AML-193 (cell line): ENCODE results near the gene GPD1L.

ENCODE experiments used
- DNase-seq, 2 experiments: peaks; one replicate each; lab custom pipeline; 2025; lab: John Stamatoyannopoulos, UW

GPD1L gene

DNA sequence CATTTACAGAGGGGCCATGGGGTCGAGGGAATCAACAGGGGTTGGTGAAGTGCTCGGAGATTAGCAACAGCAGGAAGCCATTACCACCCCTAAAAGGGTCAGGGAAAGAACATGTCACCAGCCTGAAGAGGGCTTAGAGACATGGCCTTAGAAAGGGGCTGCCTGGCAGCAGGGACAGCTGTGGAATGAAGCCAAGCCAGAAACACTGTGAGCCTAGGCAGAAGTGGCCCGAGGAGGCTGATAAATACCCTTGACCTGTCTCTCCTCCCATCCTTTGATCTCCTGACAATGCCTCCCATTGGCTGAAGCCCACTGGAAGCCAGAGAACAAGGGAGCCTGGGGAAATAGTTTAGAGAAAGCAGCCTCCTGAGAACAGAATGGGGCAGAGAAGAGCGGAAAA lies 31.4 kb downstream of the GPD1L start:
- no peak for DNase-seq

DNA sequence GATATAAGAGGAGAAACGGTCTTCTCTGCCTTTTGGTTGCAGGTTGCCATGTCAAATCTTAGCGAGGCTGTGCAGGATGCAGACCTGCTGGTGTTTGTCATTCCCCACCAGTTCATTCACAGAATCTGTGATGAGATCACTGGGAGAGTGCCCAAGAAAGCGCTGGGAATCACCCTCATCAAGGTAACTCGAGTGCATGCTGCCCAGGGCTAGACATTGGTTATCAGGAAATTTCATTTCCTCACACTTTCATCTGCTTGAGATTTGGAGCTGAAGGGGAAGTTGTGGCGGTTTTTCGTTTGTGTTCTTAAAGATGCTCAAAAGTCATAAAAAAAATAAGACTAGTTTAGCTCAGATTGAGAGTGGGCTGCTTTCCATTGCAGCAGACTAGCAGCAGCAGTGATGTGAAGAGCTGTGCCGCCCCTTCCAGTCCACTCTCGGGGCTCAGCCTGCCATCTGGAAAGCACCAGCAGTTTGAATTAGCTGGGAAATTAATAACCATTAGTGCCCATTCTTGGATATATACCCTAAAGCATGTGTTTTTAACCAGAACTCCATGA lies 32.2 kb downstream of the GPD1L start:
- no peak for DNase-seq

DNA sequence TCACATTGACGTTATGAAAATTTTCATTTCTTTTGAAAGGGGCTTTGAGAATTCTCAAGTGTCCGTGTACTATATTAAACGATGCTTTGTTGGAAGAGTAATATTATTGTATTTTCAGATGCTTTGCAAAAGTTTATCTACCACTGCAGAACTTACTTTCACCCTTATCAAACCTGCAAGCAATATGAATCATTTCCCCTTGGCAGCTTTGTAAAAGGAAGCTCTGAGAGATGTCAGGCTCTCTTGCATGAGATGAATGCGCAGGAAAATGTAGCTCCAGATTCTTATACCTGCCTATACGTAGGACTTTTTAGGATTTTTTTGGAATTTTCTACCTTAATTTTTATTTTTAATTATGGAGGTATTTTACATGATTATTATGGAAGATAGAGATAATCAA lies 34.5 kb downstream of the GPD1L start:
- DNase-seq: no peak

DNA sequence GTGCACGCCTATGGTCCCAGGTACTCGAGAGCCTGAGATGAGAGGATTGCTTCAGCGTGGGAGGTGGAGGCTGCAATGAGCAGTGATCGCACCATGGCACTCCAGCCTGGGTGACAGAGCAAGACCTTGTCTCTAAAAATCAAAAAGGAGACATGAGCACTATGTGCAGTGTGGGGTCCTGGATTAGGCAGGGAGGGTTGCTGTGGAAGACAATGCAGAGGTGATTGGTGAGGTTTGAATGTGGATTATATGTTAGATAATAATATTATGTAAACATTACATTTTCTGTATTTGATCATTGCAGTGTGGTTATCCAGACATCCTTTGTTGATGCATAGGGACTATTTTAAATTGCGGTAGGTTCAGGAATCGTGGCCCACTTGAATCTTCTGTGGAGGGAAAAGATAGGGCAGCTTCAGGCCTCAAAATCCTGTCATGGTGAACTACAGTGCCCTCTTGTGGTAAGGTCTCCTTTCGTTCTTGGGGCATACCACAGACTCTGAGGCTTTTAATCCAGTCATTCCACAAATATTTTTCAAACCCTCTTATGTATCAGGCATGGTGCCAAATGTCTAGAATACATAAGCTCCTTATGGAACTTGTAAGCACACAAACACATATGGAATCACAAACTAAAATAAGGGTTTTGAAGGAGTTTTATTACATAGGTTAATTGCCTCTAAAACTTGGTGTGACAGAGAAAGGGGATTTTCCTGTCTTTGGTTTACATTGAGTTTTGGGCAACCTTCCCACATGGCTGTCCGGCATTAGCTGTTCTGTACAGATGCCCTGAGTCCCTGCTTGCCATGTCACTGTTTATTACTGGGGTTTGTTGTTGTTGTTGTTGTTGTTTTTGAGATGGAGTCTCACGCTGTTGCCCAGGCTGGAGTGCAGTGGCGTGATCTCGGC lies 37.7 kb downstream of the GPD1L start:
- DNase-seq: peak; percentile 75 to 78

DNA sequence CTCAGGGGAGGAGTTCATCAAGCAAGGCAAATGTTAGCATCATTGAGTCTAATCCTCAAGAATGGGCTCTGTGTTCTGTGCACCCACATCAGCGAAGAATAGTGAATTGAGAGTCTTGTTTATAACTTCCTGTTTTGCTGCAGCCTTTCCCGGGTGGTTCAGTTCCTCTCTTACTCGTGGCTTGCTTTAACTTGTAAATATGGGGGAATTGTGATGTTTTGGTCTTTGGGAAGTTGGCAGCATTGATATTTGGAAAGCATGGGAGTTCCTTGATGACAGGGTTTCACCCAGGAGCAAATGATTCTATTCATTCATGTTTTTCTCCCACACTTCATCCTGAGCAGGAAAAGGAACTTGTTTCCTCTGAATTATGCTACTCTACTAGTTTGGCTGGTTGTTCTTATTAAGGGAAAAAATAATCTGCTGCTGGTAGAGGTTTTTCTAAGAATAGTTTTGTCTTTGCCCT lies 40.4 kb downstream of the GPD1L start:
- DNase-seq: peak; percentile 53 to 68

DNA sequence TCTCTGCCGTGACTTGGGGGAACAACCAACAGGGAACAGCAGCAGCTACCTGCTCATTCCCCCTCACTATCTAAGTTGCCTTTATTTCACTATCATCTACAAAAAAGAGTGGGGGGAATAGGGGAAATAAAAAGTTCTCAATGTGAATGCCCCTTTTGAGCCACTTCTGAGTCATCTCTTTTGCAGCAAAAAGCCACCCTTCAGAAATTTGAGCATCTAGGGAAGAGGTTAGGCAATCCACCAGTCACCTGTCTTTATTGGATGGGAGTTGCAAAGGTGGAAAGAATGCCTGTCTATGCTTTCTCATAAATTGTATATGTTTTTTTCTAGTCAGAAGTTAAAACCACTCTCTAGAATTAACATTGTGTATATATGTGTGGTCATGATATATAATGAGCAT lies 41.1 kb downstream of the GPD1L start:
- no peak for DNase-seq

DNA sequence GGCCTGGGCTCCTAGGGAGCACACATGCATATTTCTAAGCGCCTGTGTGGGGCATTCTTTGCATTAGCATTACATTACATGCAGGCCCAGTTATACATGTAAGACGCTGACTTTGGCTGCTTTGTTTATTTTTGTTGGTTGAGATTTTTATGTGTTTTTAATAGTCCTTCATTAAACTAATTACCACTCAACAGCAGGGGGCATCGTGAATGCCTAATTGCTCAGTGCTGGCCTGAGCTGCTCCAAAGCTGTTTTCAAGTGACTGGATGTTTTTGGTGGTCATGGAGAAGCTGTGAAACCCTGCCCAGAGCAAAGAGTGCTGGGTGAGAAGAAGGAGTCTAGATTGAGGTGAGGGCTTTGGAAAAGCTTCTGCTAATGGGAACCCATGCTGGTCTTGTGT lies 41.5 kb downstream of the GPD1L start:
- DNase-seq: no peak

DNA sequence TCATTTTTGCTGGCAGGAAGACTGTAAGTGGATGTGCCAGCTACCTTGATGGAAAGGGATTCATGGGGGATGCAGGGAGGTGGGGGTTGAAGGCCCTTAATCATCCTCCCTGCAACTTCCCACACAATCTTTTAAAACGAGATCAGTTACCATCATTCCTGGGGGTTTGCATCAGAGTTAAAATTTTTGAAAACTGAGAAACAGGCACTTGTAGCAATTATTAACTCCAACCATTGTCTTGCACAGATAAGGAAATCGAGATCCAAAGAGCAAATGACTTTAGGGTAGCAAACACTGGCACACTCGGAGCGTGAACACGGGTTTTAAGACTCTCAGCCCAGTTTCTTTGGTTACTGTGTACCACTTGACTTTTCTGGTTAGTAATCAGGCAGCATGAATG lies 41.9 kb downstream of the GPD1L start:
- DNase-seq: no peak

DNA sequence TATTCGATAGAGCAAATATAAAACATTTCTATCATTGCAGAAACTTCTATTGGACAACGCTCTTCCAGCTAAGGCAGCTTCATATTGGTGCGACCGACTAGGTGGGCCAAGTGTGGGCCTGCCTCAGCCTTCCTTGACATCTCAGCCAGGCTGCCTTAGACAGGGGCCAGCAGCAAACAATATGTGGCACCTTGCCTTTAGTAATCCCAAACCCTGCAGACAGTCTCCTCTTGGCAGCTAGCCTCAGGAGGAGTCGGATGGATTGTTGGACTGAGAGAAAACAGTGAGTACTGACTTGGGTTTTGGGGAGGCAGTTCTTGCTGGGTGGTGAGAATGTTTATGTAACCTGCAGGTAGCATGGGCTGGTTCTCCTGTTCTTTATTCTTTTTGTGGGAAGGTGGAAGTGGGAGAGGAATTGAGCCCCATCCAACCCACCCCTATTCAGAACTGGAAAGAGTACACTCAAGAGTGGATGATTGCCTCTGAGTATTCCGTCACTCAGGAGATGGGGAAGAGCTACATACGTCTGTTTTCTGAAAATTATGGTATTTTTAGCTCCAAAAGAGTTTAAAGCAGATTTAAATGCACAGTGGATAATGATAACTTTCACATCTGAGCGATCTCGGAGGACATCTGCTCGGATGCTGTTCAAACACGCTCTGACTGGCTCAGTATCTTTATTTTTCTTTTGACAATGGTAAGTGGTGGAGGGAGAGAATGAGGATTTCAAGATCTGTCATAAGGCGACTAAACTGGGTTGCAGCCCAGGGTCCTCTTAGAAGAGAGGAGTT lies 47.2 kb downstream of the GPD1L start:
- no peak for DNase-seq

DNA sequence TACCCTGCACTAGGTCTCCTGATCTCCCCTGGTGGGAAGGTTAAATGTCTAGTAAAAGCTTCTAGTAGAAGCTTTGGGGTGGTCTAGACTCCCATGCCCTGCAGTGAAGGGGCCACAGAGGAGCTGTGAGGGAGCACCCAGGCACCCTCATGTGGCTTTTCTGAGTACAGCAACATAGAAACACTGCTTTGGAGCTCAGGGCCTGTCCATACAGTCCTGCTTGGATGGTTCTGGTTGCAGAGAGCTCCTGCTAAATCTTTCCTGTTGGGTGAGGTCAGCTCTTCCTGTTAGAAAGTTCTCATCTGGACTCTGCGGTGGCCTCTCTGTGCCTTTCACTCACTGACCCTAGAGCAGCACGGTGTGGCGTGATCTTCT lies 47.8 kb downstream of the GPD1L start:
- DNase-seq: no peak

DNA sequence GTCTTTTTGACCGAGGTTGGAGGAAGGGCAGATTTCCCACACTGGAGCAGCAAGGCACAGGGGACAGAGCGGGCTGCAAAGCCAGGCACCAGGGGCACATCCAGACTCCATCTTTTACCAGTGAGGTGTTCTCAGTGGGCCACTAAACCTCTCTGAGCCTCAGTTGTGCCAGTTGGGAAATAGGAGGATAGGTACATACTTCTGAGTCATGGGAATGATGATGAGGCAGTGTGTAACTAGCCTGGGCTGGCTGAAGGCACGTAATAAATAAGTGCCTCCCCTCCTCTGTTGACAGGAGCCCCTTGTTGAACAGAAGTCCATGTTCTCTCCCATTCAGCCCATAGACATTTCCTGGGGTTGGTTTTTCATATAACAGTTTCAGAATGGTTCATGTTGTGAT lies 48.7 kb downstream of the GPD1L start:
- DNase-seq: no peak

DNA sequence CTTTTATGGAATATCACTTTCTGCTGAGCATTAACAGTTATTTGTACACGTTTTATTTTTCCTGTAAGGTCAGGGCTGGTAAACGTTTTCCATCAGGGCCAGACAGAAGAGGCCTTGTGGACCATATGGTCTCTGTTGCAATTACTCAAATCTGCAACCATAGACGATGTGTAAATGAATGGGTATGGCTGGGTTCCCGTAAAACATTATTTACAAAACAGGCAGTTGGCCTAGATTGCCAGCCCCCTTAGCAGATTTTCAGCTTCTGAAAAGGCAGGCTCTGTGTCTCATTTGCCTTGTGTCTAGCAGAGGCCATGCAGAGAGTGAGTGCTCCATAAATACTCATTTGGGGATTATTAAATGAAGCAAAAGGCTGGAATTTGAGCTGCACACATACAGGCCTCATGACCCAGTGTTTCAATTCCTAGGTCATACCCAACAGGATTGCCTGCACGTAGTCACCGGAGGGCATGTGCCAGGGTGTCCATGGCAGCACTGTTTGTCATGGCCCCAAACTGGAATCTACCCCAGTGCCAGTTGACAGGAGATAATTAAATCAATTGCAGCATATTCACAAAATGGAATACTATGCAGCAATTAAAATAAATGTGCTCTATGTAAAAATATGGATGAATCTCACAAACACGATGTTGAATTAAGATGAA lies 51.3 kb downstream of the GPD1L start:
- DNase-seq: no peak

DNA sequence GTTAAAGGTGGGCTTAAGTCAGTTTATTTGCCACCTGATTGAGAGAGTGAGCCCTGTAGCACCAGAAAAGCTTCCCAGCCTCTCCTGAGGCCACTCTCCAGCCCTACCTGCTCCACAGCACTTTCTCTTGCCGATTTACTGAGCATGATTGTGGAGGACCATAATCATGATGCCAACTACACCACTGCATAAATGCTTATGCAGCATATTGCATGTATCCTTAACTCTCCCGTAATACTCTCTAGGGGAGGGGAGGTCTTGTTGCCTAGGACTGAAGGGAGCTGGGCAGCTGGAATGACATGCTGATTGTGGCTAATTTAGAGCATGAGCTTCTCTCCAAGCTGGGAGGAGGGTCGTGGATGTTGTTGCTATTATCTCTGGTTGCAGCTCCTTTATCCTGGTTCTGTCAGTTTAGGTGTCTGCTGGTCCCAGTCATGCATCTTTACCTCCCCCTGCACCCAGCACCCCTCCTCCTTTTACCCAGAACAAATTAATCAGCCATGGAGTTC lies 54.3 kb downstream of the GPD1L start:
- no peak for DNase-seq

DNA sequence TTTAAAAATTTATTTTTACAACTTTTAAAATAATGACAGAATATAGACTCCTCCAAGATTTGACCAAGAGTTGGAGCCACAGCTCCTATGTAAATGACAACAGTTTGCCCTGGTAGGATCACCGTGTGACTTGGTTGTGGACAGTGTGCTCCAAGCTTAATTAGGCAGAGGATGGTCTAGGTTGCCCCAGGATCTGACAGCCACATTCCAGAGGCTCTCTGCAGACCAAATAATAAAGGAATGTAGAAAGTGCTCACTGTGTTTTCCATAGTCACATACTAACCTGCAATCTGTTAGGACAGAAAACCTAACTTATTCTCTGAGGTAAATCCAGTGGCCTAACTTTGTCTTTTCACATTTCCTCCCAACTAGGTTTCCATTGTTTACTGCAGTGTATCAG lies 59.0 kb downstream of the GPD1L start:
- no peak for DNase-seq

DNA sequence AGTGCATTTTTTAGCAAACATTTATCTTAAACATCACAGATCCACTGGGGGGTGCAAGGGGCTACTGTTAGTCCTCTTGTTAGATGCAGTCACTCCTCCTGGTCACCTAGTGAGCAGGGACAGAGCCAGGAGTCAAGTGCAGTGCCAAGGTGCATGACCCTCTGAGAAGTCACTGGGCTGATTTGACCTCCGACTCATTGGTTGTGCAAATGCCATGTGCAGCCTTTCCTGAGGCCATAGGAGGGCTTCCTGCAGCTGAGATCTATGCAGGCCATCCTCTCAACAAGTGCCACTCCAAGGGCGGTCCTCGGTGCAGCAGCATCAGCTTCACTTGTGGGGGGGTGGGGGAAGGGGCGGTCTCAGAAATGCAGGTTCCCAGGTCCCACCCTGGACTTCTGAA lies 60.2 kb downstream of the GPD1L start:
- DNase-seq: no peak

DNA sequence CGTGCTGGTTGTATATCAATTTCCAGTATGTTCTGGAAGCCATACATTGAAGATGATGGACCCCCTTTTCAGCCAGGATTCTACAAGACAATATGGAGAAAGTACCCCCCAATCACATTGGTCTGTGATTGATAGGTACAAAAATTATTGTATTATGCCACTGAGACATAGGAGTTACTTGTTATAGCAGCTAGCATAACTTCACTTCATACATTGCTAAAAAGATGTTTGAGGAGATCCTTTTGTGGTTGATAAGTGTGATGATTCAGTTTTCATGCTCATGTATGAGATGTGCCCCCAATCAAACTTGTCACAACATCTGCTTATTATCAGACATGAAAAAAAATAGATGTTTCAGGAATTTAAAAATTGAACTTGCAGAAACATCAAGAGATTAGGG lies 66.0 kb downstream of the GPD1L start:
- DNase-seq: no peak

DNA sequence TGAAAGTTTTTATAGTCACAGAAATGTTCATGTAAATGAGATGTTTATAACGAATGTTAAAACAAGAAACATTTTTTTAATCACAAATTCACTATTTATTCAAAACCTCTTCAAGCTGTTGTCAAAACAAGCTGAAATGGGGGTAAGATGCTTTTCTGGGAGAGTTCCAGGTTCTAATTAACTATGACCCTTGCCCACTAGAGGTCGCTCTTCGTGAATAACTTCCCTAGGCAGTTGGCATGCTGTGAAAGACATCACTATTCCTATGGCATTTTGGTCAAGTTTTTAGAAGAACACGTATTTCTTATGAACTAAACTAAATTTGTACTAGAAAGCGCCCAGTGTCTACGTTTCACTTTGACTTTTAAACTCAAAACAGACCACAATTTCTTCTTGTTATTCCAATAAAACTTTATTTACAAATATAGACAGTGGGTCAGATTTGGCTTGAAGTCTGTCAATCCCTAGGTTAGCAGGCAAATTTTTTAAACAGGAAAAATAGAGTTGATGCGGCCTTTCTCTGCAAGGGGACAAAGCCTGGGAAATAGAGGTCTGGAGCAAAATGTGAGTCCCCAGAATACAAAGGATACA lies 69.3 kb downstream of the GPD1L start:
- DNase-seq: peak; percentile 72 to 75

DNA sequence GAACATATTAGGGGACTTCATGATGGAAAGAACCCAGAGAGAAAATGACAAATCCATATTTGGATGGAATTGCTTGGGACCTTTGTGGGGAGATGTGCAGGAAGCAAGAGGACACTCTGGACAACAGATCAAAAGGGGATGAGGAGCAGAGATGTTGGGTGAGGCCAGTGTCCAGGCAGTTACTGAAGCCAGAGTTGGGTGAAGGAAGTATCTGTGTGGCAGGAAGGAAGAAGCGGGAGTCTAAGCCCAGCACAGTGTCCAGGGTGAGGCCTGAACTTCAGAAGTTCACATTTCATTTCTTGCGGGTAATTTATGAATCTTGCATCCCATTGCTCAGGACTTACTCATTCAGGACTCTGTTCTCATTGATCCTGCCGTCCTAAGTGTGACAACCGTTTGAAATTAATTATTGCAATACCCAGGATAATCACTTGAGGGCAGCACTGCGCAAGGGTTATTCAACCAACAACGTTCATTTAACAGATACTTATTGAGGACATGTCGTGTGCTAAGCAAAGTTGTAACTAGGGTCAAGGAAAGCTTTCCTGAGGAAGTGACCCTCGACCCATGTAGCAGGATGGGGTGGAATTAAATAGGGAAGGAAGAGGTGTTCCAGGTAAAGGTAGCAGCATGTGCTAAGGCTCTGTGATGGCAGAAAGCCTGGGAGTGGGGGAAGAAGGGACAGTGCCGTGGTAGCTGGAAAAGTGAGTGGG lies 70.7 kb downstream of the GPD1L start:
- peak; percentile 71 to 75 for DNase-seq

DNA sequence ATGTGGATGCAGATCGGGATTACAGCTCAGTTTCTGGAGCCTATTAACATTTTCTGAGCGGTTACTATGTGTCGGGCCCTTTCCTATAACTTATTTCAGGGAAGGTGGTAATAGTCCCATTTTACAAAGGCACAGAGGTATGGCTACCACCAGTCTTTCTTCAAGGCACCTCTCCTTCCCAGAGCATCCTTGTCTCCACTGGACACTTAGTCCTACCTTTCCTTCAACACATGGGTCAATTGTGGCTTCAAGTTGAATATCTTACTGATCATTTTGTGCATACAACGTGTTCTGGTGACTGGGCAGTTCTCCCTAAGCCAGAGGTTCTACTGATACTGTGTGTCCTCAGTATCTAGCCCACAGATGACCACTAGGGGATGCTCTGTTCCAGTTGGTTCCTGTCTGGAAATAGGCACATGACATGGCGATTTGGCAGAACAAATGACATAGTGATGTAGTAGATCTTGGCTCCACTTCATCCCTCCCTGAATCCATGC lies 71.3 kb downstream of the GPD1L start:
- peak; percentile 69 to 73 for DNase-seq

DNA sequence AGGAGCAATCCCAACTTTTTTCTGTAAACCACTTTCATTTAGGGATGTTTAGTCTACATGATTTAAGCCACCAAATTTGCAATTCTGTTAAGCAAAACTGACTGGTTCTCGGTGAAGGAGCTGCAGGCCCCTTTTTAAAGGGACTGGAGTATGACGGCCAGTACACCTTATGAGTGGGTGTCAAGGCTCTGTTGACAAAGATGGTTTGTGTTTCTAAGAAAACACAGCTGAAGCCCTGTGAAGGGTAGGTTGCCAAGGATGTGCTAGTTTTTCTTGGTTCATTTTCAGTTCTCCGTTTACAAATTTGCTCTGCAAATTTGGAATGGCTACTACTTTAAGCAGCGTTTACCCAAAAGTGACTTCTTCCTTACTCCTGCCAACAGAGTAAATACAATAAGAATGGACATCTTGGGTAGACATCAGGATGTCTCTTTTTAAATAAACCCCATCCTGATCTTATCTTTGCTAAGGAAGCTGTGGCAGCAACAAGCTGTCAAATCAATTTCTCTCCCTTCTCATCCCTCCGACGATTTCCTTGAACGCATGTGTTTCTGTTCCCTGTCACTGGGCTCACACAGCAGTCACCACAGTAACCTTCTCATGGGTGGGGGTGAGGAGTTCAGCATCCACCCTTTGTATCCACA lies 73.8 kb downstream of the GPD1L start:
- DNase-seq: no peak
